H1 (cell line): ENCODE results near the gene INPP4B. TPM values are rescaled to one million over a fixed set of nuclear protein-coding genes. Genes with fewer than 3 reads are reported as not detected.

Experiments
- CTCF ChIA-PET: fragments of 300-600 bp; sonication (Branson Sonifier 250); formaldehyde crosslinking; loops from one replicate; lab custom pipeline; 2021; ENCODE audit not compliant: partially characterized antibody; lab: Charles Lee
- POLR2A ChIA-PET: fragments of 300-600 bp; sonication (Branson Sonifier 250); formaldehyde crosslinking; loops from one replicate; lab custom pipeline; 2021; ENCODE audit warnings: inconsistent platforms; ENCODE audit not compliant: partially characterized antibody; lab: Charles Lee
- DNase-seq, 2 experiments: peaks; one replicate each; pipeline versions ENCODE4 v3.0.0 to v3.0.0-alpha.2; 2010 to 2022; ENCODE audit warnings: low spot score in 2 of 2, low read depth in 1 of 2, mixed read lengths in 1 of 2
- FAIRE-seq: peaks from 2 replicates; lab custom pipeline; 2011; peaks lifted over from hg19 to GRCh38; lab: Jason Lieb, UNC
- H2AFZ ChIP-seq: 2 replicates; pipeline ENCODE4 v1.8.1; 2012; ENCODE audit warnings: low read length, inconsistent platforms
- H2AK5ac ChIP-seq: 2 replicates; pipeline ENCODE4 v1.6.1; 2013; ENCODE audit warnings: low read depth, low read length
- H2BK120ac ChIP-seq: replicated peaks from 2 replicates; pipeline ENCODE3; 2013; ENCODE audit warnings: low read depth, low read length, inconsistent platforms
- H2BK12ac ChIP-seq: 2 replicates; pipeline ENCODE4 v1.6.1; 2013; ENCODE audit warnings: low read depth, low read length
- H2BK15ac ChIP-seq: 2 replicates; pipeline ENCODE4 v1.6.1; 2013; ENCODE audit warnings: low read length
- H2BK20ac ChIP-seq: 2 replicates; pipeline ENCODE4 v1.6.1; 2013; ENCODE audit warnings: low read length
- H2BK5ac ChIP-seq: 2 replicates; pipeline ENCODE4 v1.6.1; 2013; ENCODE audit warnings: low read depth, low read length
- H3K14ac ChIP-seq: 2 replicates; pipeline ENCODE4 v1.6.1; 2013; ENCODE audit warnings: inconsistent platforms; ENCODE audit not compliant: insufficient read length
- H3K18ac ChIP-seq: 2 replicates; pipeline ENCODE4 v1.6.1; 2013; ENCODE audit warnings: low read length; ENCODE audit errors: extremely low read depth
- H3K23ac ChIP-seq: 2 replicates; pipeline ENCODE4 v1.6.1; 2013; ENCODE audit warnings: inconsistent platforms; ENCODE audit not compliant: insufficient read length
- H3K23me2 ChIP-seq: 2 replicates; pipeline ENCODE4 v1.6.1; 2013; ENCODE audit warnings: low read depth, low read length
- H3K27ac ChIP-seq: 2 replicates; pipeline ENCODE4 v1.6.1; 2011; ENCODE audit warnings: low read depth, low read length, inconsistent platforms
- H3K27me3 ChIP-seq, 4 experiments: replicated peaks in 1 of 4; 1 replicate in 1 of 4; 2 replicates in 3 of 4; pipeline versions ENCODE4 v1.6.1 to v1.8.1; 2011 to 2013; ENCODE audit warnings: low read length in 3 of 4, mild to moderate bottlenecking in 3 of 4, inconsistent platforms in 2 of 4, mixed read lengths in 2 of 4, moderate library complexity in 1 of 4; ENCODE audit not compliant: control insufficient read depth in 3 of 4, insufficient read depth in 3 of 4; ENCODE audit errors: extremely low read depth in 1 of 4
- H3K36me3 ChIP-seq, 4 experiments: 2 replicates each; pipeline versions ENCODE4 v1.6.1 to v1.8.1; 2011 to 2013; ENCODE audit warnings: mild to moderate bottlenecking in 4 of 4, low read length in 3 of 4, moderate library complexity in 2 of 4, control low read depth in 1 of 4, inconsistent platforms in 1 of 4; ENCODE audit not compliant: insufficient read depth in 4 of 4, control insufficient read depth in 2 of 4
- H3K4ac ChIP-seq: replicated peaks from 2 replicates; pipeline ENCODE3; 2013; ENCODE audit warnings: low read length, low read depth, mixed read lengths, inconsistent platforms; ENCODE audit not compliant: insufficient read length
- H3K4me1 ChIP-seq, 4 experiments: replicated peaks in 1 of 4; 1 replicate in 1 of 4; 2 replicates in 3 of 4; pipeline versions ENCODE4 v1.6.1 to v1.8.1; 2011 to 2013; ENCODE audit warnings: low read length in 3 of 4, inconsistent platforms in 2 of 4, mixed read lengths in 1 of 4; ENCODE audit not compliant: insufficient read depth in 4 of 4, control insufficient read depth in 3 of 4
- H3K4me2 ChIP-seq, 2 experiments: 2 replicates each; pipeline versions ENCODE4 v1.6.1 to v1.8.1; 2011 to 2013; ENCODE audit warnings: low read depth in 2 of 2, low read length in 2 of 2, control low read depth in 1 of 2, inconsistent platforms in 1 of 2, mild to moderate bottlenecking in 1 of 2; ENCODE audit not compliant: insufficient read depth in 1 of 2
- H3K4me3 ChIP-seq, 4 experiments: fragments of 200-600, 300-600 bp in 1 of 4; sonication (generic), shearing (Covaris generic), sonication (Bioruptor Twin) in 1 of 4; 2 replicates each; pipeline versions ENCODE4 v1.5.1 to v1.8.1; 2011 to 2016; ENCODE audit warnings: low read length in 4 of 4, low read depth in 3 of 4, control low read depth in 2 of 4, inconsistent platforms in 2 of 4, mild to moderate bottlenecking in 2 of 4, mixed read lengths in 1 of 4, moderate library complexity in 1 of 4; ENCODE audit not compliant: insufficient read depth in 2 of 4; ENCODE audit errors: extremely low read depth in 1 of 4
- H3K56ac ChIP-seq: replicated peaks from 2 replicates; pipeline ENCODE3; 2013; ENCODE audit warnings: low read depth, mild to moderate bottlenecking, mixed read lengths, low read length, inconsistent platforms; ENCODE audit not compliant: insufficient read length
- H3K79me1 ChIP-seq: 2 replicates; pipeline ENCODE4 v1.6.1; 2013; ENCODE audit warnings: low read depth, low read length, control low read depth
- H3K79me2 ChIP-seq, 2 experiments: 2 replicates each; pipeline versions ENCODE4 v1.6.1 to v1.8.1; 2012 to 2013; ENCODE audit warnings: low read length in 2 of 2, mild to moderate bottlenecking in 2 of 2, inconsistent platforms in 1 of 2; ENCODE audit not compliant: insufficient read depth in 2 of 2, control insufficient read depth in 1 of 2
- H3K9ac ChIP-seq, 4 experiments: replicated peaks in 1 of 4; 1 replicate in 1 of 4; 2 replicates in 3 of 4; pipeline versions ENCODE4 v1.6.1 to v1.8.1; 2011 to 2013; ENCODE audit warnings: low read depth in 3 of 4, low read length in 3 of 4, control low read depth in 2 of 4, mild to moderate bottlenecking in 2 of 4, moderate library complexity in 2 of 4, inconsistent platforms in 1 of 4; ENCODE audit errors: extremely low read depth in 1 of 4
- H3K9me3 ChIP-seq, 2 experiments: 2 replicates each; pipeline versions ENCODE4 v1.6.1 to v1.8.1; 2012 to 2013; ENCODE audit warnings: mild to moderate bottlenecking in 2 of 2, moderate library complexity in 2 of 2, control low read depth in 1 of 2, inconsistent platforms in 1 of 2, low read depth in 1 of 2, low read length in 1 of 2, mixed read lengths in 1 of 2; ENCODE audit not compliant: insufficient read depth in 2 of 2
- H4K20me1 ChIP-seq, 2 experiments: replicated peaks in 1 of 2; 2 replicates each; pipeline versions ENCODE3 to v1.8.1; 2011 to 2013; ENCODE audit warnings: inconsistent platforms in 2 of 2, low read length in 2 of 2, mild to moderate bottlenecking in 1 of 2; ENCODE audit not compliant: insufficient read depth in 2 of 2, control insufficient read depth in 1 of 2
- H4K5ac ChIP-seq: 2 replicates; pipeline ENCODE4 v1.6.1; 2013; ENCODE audit warnings: low read length, low read depth, mixed read lengths, inconsistent platforms; ENCODE audit not compliant: insufficient read length
- H4K8ac ChIP-seq: 2 replicates; pipeline ENCODE4 v1.8.0; 2013; ENCODE audit warnings: mild to moderate bottlenecking, moderate library complexity, low read length, inconsistent platforms; ENCODE audit not compliant: insufficient read depth; ENCODE audit errors: extremely low read depth
- H4K91ac ChIP-seq: replicated peaks from 2 replicates; pipeline ENCODE3; 2013; ENCODE audit warnings: low read length, mixed read lengths, inconsistent platforms; ENCODE audit not compliant: insufficient read length
- CREB1 ChIP-seq: IDR thresholded peaks from 2 replicates; pipeline ENCODE4 v1.6.1; 2012; ENCODE audit warnings: inconsistent platforms
- RAD21 ChIP-seq, 2 experiments: IDR thresholded peaks in 1 of 2; conservative IDR thresholded peaks in 1 of 2; 2 replicates each; pipeline ENCODE4 v1.6.1; 2011; ENCODE audit warnings: low read depth in 2 of 2, low read length in 2 of 2, improper control_type of control experiment in 1 of 2, inconsistent platforms in 1 of 2, mild to moderate bottlenecking in 1 of 2, moderate library complexity in 1 of 2
- SIRT6 ChIP-seq: IDR thresholded peaks from one replicate; pipeline ENCODE4 v1.7.1; 2012; ENCODE audit warnings: low read length, inconsistent platforms
- WGBS, 2 experiments: shearing (Covaris generic) in 1 of 2; methylation state at CpG; one replicate each; pipeline versions ENCODE4 v1.1.6 to v1.1.7; 2013 to 2015; ENCODE audit warnings: low lambda C conversion rate in 2 of 2, mixed read lengths in 2 of 2, inconsistent platforms in 1 of 2, low coverage in 1 of 2, missing lambda C conversion rate in 1 of 2; ENCODE audit not compliant: insufficient replicate concordance in 2 of 2, insufficient coverage in 1 of 2, insufficient read length in 1 of 2; ENCODE audit errors: extremely low coverage in 1 of 2, missing lambda C conversion rate in 1 of 2; 5-methylcytosine and 5-hydroxymethylcytosine counted together
- polyA plus RNA-seq, 7 experiments: library from polyadenylated mRNA; depleted of rRNA in 3 of 7; stranded (reverse) in 5 of 7; unstranded in 2 of 7; fragments of >200 nt in 5 of 7; fragments of 200-250 nt in 2 of 7; gene quantifications; 1 replicate in 5 of 7; 2 replicates in 1 of 7; 4 replicates in 1 of 7; pipeline versions ENCODE4 v1.2.1 to v1.2.3, GENCODE V29; 2011 to 2013; ENCODE audit warnings: missing spikeins in 2 of 7, mixed read lengths in 2 of 7
- total RNA-seq: library from RNA; stranded (reverse); fragmentation: NEBNext Ultra II Directional; extraction: Animal tissue kit (Norgen Biotek cat#: 25700); gene quantifications from 2 replicates; pipeline ENCODE4 v1.2.1, GENCODE V29; 2021
- TF ChIP-seq, protein P1 (sequence below), 3 experiments: IDR thresholded peaks; 1 replicate in 2 of 3; 2 replicates in 1 of 3; pipeline versions ENCODE4 v1.5.1 to v1.6.1; 2011; ENCODE audit warnings: low read length in 3 of 3, mild to moderate bottlenecking in 3 of 3, inconsistent platforms in 2 of 3, low read depth in 1 of 3, moderate library complexity in 1 of 3; ENCODE audit not compliant: insufficient read depth in 1 of 3; ENCODE audit errors: control extremely low read depth in 1 of 3

Gene INPP4B
- total and polyA plus RNA-seq, 2 of the 8 experiments (the other 6 are each of a cell fraction or from before 2014, with no cell fraction given): 0.11 to 0.54 TPM

DNA sequence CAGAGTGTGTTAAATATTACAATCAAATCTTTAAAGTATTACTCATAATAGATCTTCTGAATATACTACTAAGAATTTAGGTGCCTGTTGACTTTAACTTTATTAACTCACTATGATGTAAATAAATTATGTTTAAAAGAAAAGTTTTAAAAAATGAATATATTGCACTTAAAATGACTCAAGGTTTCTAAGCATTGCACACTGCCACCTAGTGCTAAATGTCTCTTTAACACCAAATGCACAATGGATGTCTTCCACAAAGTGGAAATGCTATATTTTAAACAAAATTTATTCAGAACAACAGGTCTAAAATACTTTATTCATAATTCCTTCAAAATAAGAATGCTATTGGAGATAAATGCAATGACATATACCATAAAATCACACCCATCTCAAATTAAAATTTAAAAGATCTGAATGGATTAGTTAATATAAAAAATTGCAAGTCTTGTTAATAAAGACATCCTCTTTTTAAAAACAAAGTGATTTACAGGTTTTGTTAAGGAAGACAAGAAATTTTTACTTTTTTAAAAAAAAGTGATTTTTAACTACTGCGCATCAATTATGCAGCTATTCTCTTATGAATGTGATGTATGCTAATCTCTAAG lies 5.5 kb downstream of the INPP4B start:
- no peak for FAIRE-seq

More for the DNA sequence above, 5.5 kb downstream of the INPP4B start:
- Histone ChIP-seq H4K91ac (no peak overlapping the region), H4K8ac (no peak overlapping the region), H3K9ac (no peak overlapping the region), H2BK120ac (no peak overlapping the region), H3K27ac (no peak overlapping the region), H2BK15ac (no peak overlapping the region), H3K14ac (no peak overlapping the region), H3K79me2 (no peaks in the 10 kb centered on the region), H3K23me2 (peaks cover under 1% of the 10 kb centered on the region; the same call in 1 of the 2 replicates), H2BK20ac (no peak overlapping the region), H3K4me1 (no peaks in the 10 kb centered on the region), H3K36me3 (no peaks in the 10 kb centered on the region), H3K56ac (no peak overlapping the region), H3K18ac (no peak overlapping the region), H3K27me3 (peaks cover 10 to 16% (median 14%) of the 10 kb centered on the region in 4 experiments), H3K79me1 (no peaks in the 10 kb centered on the region), H3K4me3 (no peak overlapping the region), H4K5ac (no peak overlapping the region), H3K23ac (no peak overlapping the region), H2AK5ac (no peak overlapping the region), H3K4ac (no peak overlapping the region), H2AFZ (no peak overlapping the region), H4K20me1 (no peaks in the 10 kb centered on the region), H2BK5ac (no peak overlapping the region), H2BK12ac (no peak overlapping the region), H3K4me2 (no peak overlapping the region), H3K9me3 (no peaks in the 10 kb centered on the region)
- CTCF ChIA-PET: interaction anchor here (0.7 to 1.2 kb wide), 8 partner anchors 10 to 712 kb away, joined by 3 to 5 read pairs (median 4); no protein-coding TSS in a partner anchor
- POLR2A ChIA-PET: no interaction called here
- DNase-seq: no peak
- TF ChIP-seq RAD21 (IDR thresholded peaks at IDR 0.05 in 1 of 2, conservative IDR thresholded peaks at IDR 0.05 in 1 of 2; ENCODE audit: low read depth in 2 of 2, low read length in 2 of 2): peak; percentile 57 to 64
- TF ChIP-seq SIRT6: no peak
- no peak for TF ChIP-seq CREB1
- TF ChIP-seq, protein P1, sequence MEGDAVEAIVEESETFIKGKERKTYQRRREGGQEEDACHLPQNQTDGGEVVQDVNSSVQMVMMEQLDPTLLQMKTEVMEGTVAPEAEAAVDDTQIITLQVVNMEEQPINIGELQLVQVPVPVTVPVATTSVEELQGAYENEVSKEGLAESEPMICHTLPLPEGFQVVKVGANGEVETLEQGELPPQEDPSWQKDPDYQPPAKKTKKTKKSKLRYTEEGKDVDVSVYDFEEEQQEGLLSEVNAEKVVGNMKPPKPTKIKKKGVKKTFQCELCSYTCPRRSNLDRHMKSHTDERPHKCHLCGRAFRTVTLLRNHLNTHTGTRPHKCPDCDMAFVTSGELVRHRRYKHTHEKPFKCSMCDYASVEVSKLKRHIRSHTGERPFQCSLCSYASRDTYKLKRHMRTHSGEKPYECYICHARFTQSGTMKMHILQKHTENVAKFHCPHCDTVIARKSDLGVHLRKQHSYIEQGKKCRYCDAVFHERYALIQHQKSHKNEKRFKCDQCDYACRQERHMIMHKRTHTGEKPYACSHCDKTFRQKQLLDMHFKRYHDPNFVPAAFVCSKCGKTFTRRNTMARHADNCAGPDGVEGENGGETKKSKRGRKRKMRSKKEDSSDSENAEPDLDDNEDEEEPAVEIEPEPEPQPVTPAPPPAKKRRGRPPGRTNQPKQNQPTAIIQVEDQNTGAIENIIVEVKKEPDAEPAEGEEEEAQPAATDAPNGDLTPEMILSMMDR (IDR thresholded peaks at IDR 0.05; ENCODE audit: control extremely low read depth in 1 of 3, insufficient read depth in 1 of 3, low read depth in 1 of 3, low read length in 3 of 3): peak in 2 of 3 experiments; percentile 22 to 52; a peak in 2 of 4 replicates
- WGBS, 2 experiments: 85% methylated on average over 1 of the region's 1 CpG; no CpG with 5 or more reads in 1 of the 2 experiments
